Measurements from ENCODE around the gene TMEM179. TPM values are rescaled to one million over a fixed set of nuclear protein-coding genes. Genes with fewer than 3 reads are reported as not detected.

The TMEM179 gene
- total RNA-seq, 1 experiment from 2014 or later = 11.4 TPM

- Histone ChIP-seq H4K5ac (ENCODE audit: insufficient read length, low read depth, low read length) (no peak overlapping the region), H3K4me2 (ENCODE audit: insufficient read depth, insufficient read length, low read length) (no peak overlapping the region), H3K79me2 (ENCODE audit: insufficient read depth, low read length) (no peaks in the 10 kb centered on the region), H4K20me1 (ENCODE audit: control insufficient read depth, insufficient read depth, insufficient read length) (no peaks in the 10 kb centered on the region), H3T11ph (ENCODE audit: low read length) (no peak overlapping the region), H3K9me3 (ENCODE audit: control insufficient read depth, low read depth, low read length) (no peaks in the 10 kb centered on the region), H2BK5ac (ENCODE audit: insufficient read length, low read length) (no peak overlapping the region), H3K79me1 (ENCODE audit: insufficient read depth, low read depth, low read length, poor library complexity, severe bottlenecking) (no peaks in the 10 kb centered on the region), H2BK15ac (ENCODE audit: low read depth, low read length) (no peak overlapping the region), H3K14ac (ENCODE audit: insufficient read depth, low read length) (no peak overlapping the region), H2AK5ac (ENCODE audit: insufficient read length, low read length) (no peak overlapping the region), H2AFZ (ENCODE audit: low read length) (no peak overlapping the region), H2BK120ac (ENCODE audit: low read depth, low read length, poor library complexity, severe bottlenecking) (no peak overlapping the region), H3K4ac (ENCODE audit: low read depth, low read length) (no peak overlapping the region), H3K18ac (ENCODE audit: insufficient read length, low read depth, low read length) (no peak overlapping the region), H2BK20ac (ENCODE audit: low read depth, low read length, poor library complexity, severe bottlenecking) (no peak overlapping the region), H3K9ac (ENCODE audit: extremely low read depth, insufficient read length, low read length) (no peak overlapping the region), H3K27ac (ENCODE audit: insufficient read length, low read depth, low read length) (no peak overlapping the region), H3K23me2 (ENCODE audit: insufficient read length, low read depth, low read length, poor library complexity, severe bottlenecking) (no peaks in the 10 kb centered on the region), H4K8ac (replicated peaks; ENCODE audit: insufficient read length, low read depth, low read length) (no peak overlapping the region), H3K23ac (ENCODE audit: insufficient read length, low read depth, low read length) (no peak overlapping the region), H2BK12ac (ENCODE audit: insufficient read length, low read depth, low read length) (no peak overlapping the region), H3K4me1 (ENCODE audit: insufficient read depth, low read length) (no peaks in the 10 kb centered on the region), H4K91ac (ENCODE audit: insufficient read length, low read depth, low read length) (no peak overlapping the region), H3K27me3 (ENCODE audit: insufficient read depth, low read length) (no peaks in the 10 kb centered on the region), H3K56ac (ENCODE audit: insufficient read length, low read depth, low read length) (no peak overlapping the region)
- no peak overlapping the region for H3K27ac Mint-ChIP-seq
- no peaks in the 10 kb centered on the region; the same call in 1 of the 2 replicates for H3K27me3 Mint-ChIP-seq (ENCODE audit: low read depth)
- H3K9me3 Mint-ChIP-seq = no peaks in the 10 kb centered on the region
- H3K36me3 Mint-ChIP-seq (ENCODE audit: insufficient read depth in 1 of 3, low read depth in 3 of 3) = no peaks in the 10 kb centered on the region
- DNase-seq = no peak
- H3K4me1 Mint-ChIP-seq = peaks cover 0 to 7% of the 10 kb centered on the region in 2 experiments; a peak in 2 of 4 replicates
- H3K4me3 Mint-ChIP-seq = no peak overlapping the region
- WGBS (ENCODE audit: extremely low coverage, insufficient read length, low lambda C conversion rate) = no CpG with 5 or more reads among the region's 19 CpGs
- no peak for TF ChIP-seq CTCF (conservative IDR thresholded peaks at IDR 0.05)
Measured at GRCh38 chr14:104577847-104578301, 26.7 kb downstream of the TMEM179 start.

All from H9 (cell line).